ENCODE measurements around the gene FOXL2.

DNA sequence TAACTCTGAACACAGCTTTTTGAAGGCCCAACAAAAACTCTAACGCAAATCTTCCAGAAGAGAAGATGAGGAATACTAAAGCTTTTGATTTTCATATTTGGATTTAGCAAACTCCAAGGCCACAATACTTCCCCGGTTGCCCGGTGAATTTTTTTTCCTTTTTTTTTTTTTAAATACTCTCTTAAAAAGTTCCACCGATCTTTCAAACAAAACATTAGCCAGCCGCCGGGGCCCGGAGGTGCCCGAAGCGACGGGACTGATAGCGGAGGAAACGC, 2.3 kb downstream of the FOXL2 start:
- TF ChIP-seq, protein P1, sequence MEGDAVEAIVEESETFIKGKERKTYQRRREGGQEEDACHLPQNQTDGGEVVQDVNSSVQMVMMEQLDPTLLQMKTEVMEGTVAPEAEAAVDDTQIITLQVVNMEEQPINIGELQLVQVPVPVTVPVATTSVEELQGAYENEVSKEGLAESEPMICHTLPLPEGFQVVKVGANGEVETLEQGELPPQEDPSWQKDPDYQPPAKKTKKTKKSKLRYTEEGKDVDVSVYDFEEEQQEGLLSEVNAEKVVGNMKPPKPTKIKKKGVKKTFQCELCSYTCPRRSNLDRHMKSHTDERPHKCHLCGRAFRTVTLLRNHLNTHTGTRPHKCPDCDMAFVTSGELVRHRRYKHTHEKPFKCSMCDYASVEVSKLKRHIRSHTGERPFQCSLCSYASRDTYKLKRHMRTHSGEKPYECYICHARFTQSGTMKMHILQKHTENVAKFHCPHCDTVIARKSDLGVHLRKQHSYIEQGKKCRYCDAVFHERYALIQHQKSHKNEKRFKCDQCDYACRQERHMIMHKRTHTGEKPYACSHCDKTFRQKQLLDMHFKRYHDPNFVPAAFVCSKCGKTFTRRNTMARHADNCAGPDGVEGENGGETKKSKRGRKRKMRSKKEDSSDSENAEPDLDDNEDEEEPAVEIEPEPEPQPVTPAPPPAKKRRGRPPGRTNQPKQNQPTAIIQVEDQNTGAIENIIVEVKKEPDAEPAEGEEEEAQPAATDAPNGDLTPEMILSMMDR (conservative IDR thresholded peaks at IDR 0.05 in 1 of 2, IDR thresholded peaks at IDR 0.05 in 1 of 2; ENCODE audit: extremely low read depth in 1 of 2, insufficient read depth in 1 of 2, low read depth in 1 of 2, low read length in 2 of 2), result no peak
- TF ChIP-seq EZH2 (IDR thresholded peaks at IDR 0.05; ENCODE audit: borderline replicate concordance, low read length), result no peak

All from mammary epithelial cell (primary cell).